GM15510 (cell line): ENCODE results near the gene ARHGEF18.

Experiments used
- POLR2A ChIP-seq: IDR thresholded peaks from 3 replicates; pipeline ENCODE4 v1.6.1; 2011; ENCODE audit warnings: borderline replicate concordance; ENCODE audit not compliant: insufficient read length; ENCODE audit errors: extremely low read depth

Gene ARHGEF18

GRCh38 chr19:7394731-7395359 lies 46.1 kb downstream of the ARHGEF18 start:
- TF ChIP-seq POLR2A = peak; percentile 88

DNA sequence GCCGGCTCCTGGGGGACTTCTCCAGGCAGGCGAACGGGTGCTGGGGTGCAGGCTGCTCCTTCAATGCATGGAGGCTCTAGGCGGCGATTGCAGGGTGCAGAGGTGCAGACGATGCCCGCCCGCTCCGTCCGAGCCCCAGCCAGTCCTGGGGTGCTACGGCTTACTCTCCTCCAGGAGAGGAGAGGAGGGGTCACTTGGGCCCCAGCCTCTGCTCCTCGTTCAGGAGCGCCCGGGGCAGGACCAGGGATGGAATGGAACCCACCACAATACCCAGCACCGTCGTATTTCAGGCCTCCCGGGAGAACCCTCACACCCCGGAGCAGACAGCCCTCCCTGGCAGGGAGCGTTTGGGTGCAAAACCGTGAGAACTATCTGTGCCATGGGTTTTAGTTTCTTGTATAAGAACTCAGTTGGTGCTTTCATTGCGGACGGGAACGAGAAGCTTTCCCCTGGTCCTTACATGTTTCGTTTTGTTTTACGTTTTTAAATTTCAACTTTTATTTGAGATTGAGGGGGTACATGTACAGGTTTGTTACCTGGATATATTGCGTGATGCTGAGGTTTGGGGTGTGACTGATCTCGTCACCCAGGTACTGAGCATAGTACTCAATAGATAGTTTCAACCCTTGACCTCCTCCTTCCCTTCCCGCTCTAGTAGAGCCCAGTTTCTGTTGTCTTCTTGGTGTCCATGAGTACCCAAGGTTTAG lies 46.8 kb downstream of the ARHGEF18 start:
- TF ChIP-seq POLR2A = no peak

- TF ChIP-seq POLR2A = no peak
Observed at GRCh38 chr19:7397687-7398086, 49.0 kb downstream of the ARHGEF18 start.
